Activated CD8-positive, alpha-beta memory T cell treated with anti-CD3 and anti-CD28 coated beads, Interleukin-2, amount 50 U/mL, for 24 hours (primary cell): ENCODE measurements around the gene C19orf67.

ENCODE experiments used
- DNase-seq: peaks from one replicate; pipeline ENCODE4 v3.0.0-alpha.2; 2020; ENCODE audit errors: extremely low read depth

C19orf67 gene

DNA sequence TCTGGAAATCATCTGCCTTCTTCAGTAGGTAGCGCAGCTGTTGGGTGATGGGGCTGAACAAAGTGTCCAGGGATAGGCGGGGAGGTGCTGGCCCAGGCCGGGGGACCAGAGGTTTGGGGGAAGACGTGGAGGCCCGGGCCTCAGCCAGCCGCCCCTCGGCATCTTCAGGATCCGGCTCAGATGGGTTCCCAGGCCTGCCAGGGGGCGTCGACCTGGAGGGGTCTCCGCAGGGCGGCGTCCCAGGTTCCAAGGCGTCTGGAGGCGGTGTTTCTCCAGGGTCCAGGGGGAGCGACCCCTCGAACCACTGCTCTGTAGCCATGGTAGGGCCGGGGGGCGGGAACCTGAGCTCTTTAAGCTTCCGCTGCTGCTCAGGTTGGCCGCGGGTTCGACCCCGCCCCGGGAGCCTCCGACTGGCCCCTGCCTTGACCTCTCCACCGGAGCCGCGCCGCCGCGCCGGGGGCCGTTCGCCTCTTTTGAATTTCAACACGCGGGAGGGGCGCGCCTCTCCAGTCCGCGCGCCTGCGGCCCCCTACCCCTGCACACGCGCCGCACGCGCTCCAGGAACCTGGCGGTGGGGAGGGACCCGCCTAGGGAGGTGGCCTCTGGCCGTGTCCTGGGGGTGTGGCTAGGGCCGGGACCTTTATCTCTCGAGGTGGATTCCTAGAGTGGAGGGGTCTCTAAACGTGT, at the start of gene C19orf67:
Gene C19orf67 (minus strand): TSS at position 475 of the 687 bp plus-strand sequence. CDS start 156 bp downstream, at position 319.
- no peak for DNase-seq

GRCh38 chr19:14135355-14135754, 49.8 kb upstream of the C19orf67 start:
- DNase-seq = no peak

- no peak for DNase-seq
Measured at GRCh38 chr19:14127929-14128509, 42.4 kb upstream of the C19orf67 start.

DNA sequence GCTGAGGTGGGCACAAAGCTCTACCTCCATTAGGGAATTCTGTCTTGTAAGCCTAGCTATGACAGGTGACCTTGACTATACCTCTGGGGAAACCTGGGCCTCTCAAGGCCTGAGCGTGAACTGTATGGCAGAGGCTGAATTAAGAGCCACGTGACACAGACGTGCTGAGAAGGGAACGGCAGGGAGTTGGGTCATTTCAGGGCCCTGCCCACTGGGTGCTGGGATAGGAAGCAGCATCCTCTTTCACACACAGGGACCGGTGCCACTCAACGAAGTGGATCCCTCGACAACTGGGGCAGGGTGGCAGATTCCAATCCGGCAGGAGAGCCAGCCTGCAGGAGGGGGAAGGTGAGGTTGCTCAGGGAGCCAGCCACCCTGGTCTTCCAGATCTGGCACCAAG, 41.6 kb upstream of the C19orf67 start:
- no peak for DNase-seq

DNA sequence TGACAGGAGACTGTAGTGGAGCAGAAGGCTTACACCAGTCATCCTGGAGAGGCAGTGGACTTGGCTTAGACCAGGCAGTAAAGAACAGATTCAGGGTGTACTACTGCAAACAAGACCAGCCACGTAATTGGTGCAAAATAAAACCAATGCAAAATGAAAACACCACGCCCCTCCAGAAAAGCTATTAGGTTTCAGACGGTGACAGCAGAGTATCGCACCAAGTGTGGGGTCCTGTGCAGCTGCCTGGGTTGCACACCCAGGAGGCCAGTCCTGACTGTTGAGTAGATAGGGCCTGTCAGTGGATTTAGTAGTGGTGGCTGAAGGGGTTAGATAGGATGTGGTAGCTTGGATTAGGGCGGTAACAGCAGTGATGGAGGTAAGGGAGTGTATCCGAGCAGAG, 37.3 kb upstream of the C19orf67 start:
- DNase-seq = no peak

- DNase-seq = no peak
Measured at GRCh38 chr19:14120497-14120780, 34.9 kb upstream of the C19orf67 start.

DNA sequence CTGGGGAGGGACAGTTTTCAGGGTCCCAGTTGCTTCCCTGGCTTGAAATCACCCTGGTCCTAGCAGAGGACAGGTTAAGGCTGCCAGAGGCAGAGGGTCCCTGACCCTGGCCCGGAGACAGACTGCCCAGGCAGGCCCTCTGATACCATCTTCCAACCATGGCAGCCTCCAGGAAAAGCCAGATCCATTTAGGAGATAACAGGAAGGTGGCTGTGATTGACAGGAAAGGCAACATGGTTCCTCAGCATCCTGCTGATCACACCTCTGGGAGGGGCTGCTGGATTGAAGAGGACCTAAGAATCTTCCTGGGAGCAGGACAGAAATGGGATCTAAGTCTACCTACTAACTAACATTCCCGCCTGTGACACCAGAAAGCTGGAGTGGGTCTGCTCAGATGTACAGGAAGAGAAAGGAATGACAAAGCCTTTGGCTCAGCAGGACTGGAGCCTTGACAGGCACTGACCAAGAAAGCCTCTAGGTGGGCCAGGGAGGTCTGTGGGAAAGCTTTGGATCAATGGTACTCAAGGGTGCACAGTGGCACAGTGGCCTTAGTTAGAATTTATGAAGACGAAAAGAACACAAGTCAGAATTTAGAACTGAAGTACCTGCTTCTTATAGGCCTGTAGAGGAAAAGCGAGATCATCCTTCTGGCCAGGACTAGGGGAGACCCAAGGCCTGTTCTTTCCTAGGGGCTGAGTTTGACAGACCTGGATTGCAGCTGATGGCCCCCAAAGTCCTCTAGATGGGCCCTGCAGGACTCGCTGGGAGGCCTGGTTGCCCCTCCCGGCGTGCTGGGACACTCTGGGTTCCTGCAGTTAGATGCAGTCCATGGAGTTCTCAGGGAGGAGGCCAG, 34.3 kb upstream of the C19orf67 start:
- no peak for DNase-seq

- DNase-seq = no peak
Measured at GRCh38 chr19:14119146-14119545, 33.6 kb upstream of the C19orf67 start.

DNA sequence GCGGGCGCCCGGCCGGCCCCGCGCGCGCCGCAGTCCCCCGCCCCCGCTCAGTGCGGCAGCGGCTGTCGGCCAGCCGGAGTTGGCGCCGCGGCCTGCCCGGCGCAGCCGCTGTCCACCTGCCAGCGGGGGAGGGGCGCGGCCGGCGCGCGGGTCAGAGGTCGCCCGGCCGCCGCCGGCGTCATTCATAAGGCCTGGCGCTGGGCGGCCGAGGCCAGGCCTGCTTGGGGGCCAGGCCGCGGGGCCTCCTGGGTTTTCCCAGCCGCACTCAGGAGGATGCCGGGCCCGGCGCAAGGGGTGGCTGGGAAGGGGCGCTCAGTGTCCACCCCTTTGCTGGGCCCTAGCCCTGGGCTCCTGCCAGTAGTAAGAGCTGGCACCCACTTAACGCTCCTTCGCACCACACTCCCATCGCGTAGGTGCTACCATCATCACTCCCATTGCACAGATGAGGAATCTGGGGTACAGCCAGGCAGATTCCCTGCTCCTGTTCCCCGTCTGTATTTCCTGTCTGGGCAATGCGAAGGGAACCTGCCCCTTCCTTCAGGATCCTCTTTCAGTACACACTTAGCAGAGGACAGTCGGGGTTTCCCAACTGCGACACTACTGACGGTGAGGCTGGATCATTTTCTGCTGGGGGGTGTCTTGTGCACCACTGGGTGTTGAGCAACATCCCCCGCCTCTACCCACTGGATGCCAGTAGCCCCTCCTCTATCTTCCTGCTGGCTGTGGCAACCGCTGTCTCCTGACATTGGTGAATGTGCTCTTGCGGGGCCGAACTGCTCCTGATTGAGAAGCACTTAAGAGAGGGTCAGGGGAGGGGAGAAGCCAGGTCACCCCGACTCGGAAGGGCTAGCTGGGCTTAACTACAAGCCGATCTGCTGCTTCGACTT, 32.8 kb upstream of the C19orf67 start:
- DNase-seq = no peak

- peak; percentile 95 for DNase-seq
Measured at GRCh38 chr19:14117668-14118164, 32.1 kb upstream of the C19orf67 start, which contains the start of gene PRKACA. PRKACA (minus strand) TSS chr19:14117762; CDS start chr19:14117547, 215 bp downstream.

DNA sequence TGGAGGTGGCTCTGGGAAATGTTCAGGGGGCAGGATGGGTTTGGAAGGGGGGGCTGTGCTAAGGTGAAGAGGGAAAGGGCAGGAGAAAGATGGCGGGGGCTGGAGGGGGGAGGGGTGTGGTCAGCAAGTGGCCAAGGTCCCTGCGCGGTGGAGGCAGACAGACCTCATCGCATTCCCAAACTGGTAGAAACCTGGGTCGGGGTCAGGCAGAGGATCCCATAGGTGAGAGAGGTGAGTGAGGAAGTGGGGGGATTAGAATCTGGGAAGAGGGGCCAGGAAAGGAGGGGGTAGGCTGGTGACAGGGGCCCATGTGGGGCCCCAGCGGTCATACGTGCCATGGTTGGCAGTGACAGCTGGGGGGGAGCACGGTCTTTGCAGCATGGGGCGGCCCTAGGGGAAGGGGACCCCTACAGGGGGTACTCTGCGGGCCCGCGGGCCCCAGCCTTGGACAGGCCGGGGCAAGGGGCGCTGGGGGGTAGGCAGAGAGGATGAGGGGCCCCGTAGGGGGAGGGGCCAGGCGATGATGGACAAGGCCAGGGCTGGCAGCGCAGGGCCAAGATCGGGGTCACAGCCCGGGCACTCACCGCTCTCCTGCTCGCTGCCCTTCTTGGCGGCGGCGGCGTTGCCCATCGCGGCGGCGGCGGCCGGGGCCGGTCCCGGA, 31.5 kb upstream of the C19orf67 start:
- DNase-seq = no peak

- DNase-seq = no peak
Measured at GRCh38 chr19:14116525-14116917, 30.9 kb upstream of the C19orf67 start.

GRCh38 chr19:14115756-14116155, 30.2 kb upstream of the C19orf67 start:
- DNase-seq = no peak

DNA sequence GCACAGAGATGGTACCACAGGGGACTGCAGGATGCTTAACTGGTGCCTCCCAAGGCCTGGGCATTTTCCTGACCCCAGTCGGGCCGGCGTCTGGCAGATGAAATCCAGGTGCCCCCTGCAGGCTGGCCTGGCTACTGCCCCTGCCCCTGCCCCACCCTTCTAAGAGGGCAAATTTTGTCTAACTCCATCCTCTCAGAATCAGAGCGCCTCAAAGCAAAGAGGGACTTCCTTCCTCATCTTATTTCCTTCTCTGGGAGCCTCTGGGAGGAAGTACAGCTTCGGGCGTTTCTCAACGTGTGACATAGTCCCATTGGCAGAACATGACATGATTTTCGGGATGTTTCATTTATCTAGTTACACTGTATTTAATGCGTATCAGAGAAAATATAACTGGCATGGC, 29.3 kb upstream of the C19orf67 start:
- no peak for DNase-seq

DNA sequence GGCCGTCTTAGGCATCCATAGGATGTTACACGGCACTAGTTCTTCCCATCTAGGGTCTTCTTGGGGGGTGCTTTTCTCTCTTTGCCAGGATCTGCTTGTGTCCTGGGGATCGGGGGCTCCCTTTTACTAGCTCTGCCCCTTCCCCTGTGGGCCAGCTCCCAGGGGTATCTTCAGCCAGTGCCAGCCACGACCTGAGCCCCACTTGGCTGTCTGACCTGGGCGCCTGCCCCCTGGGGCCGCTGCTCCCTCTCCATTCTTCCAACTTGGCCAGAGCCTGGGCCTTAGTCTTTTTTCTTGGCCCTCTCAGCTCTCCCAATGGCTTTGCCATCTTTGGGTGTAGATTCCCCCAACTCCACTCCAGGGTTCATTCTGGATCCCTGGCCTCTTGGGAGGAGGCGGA, 28.9 kb upstream of the C19orf67 start:
- DNase-seq = no peak

DNA sequence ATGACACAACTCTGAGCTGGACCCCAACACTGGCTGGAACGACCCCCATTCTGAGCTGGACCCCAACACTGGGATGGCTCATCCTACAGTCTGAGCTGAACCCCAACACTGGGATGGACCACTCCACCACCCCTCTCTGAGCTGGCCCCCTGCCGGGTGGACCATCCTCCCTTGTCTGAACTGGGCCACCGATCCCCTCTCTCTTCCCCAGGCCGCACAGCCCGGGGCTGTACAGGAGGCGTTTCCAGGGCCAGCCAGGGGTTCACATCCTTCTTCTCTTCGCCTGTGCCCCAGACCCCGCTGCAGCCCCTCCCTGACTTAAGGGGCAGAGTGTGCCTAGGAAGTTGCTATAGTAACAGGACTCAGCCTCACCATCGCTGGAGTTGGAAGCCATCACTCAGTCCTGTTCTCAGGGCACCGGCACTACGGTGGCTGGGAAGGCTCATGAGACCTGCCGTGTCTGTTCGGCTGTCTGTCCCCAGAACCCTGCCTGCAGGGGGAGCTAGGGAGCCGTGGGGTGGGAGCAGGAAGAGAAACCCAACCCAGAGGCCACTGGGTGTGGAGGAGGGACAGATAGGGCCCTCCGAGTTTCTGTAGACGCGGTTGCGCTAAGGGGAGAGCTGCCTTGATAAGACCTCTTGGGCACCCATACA, 28.3 kb upstream of the C19orf67 start:
- no peak for DNase-seq

GRCh38 chr19:14112809-14113385, 27.3 kb upstream of the C19orf67 start:
- no peak for DNase-seq

- DNase-seq = no peak
Measured at GRCh38 chr19:14112051-14112808, 26.6 kb upstream of the C19orf67 start.

DNA sequence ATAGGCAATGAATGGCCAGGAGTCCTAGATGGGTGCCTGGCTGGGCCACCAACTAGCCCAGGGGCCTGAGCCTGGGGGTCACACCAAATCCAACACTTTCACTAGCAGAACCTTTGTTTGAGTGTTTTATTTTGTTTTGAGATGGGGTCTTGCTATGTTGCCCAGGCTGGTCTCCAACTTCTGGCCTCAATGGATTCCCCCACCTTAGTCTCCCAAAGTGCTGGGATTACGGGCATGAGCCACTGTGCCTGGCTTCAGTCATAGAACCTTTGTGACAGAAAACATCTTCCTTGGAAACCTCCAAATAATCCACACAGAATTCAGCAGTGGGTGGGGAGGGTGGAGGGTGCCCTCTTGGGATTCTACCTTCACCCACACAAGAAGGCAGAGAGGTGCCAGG, 25.9 kb upstream of the C19orf67 start:
- no peak for DNase-seq

- DNase-seq = no peak
Measured at GRCh38 chr19:14110650-14111049, 25.1 kb upstream of the C19orf67 start.
